Endothelial cell of umbilical vein (primary cell): Measurements from ENCODE around the gene KIF6. TPM values are rescaled to one million over a fixed set of nuclear protein-coding genes. Genes with fewer than 3 reads are reported as not detected.
A peak's percentile ranks its signal among the peaks of the same experiment; 100 is the strongest.

Source experiments
- BruUV-seq: library from RNA; stranded (reverse); fragments of 400-500 nt; replicated peaks from 2 replicates; lab custom pipeline; 2021; lab: Mats Ljungman, UMichigan
- CTCF ChIA-PET: fragments of 300-600, 350-600 bp; sonication (Branson Sonifier 250); formaldehyde crosslinking; loops from one replicate; lab custom pipeline; 2021; ENCODE audit warnings: antibody characterized with exemption, inconsistent platforms; lab: Charles Lee
- POLR2A ChIA-PET: fragments of 300-600, 350-600 bp; sonication (Branson Sonifier 250); formaldehyde crosslinking; loops from one replicate; lab custom pipeline; 2021; ENCODE audit warnings: antibody characterized with exemption, inconsistent platforms; lab: Charles Lee
- DNase-seq: peaks from one replicate; pipeline ENCODE4 v3.0.0-alpha.2; 2011; ENCODE audit warnings: low read depth, low spot score
- FAIRE-seq: peaks from 2 replicates; lab custom pipeline; 2011; peaks lifted over from hg19 to GRCh38; lab: Jason Lieb, UNC
- H2AFZ ChIP-seq: 2 replicates; pipeline ENCODE4 v1.6.0; 2012; ENCODE audit warnings: low read depth, low read length, control low read depth, inconsistent platforms
- H3K27ac ChIP-seq: 2 replicates; pipeline ENCODE4 v1.5.1; 2011; ENCODE audit warnings: low read depth, mild to moderate bottlenecking, control low read depth, low read length, moderate library complexity; ENCODE audit not compliant: insufficient read depth
- H3K27me3 ChIP-seq, 2 experiments: 2 replicates each; pipeline versions ENCODE4 v1.6.0 to v1.6.1; 2011; ENCODE audit warnings: low read length in 2 of 2, mixed read lengths in 1 of 2; ENCODE audit not compliant: control insufficient read depth in 2 of 2, insufficient read depth in 2 of 2
- H3K36me3 ChIP-seq, 2 experiments: 2 replicates in 1 of 2; 3 replicates in 1 of 2; pipeline ENCODE4 v1.5.1; 2011; ENCODE audit warnings: low read length in 2 of 2, mild to moderate bottlenecking in 1 of 2, moderate library complexity in 1 of 2; ENCODE audit not compliant: control insufficient read depth in 2 of 2, insufficient read depth in 2 of 2; ENCODE audit errors: extremely low read depth in 1 of 2
- H3K4me1 ChIP-seq: 3 replicates; pipeline ENCODE4 v1.5.1; 2011; ENCODE audit warnings: mild to moderate bottlenecking, low read length; ENCODE audit not compliant: control insufficient read depth, insufficient read depth; ENCODE audit errors: extremely low read depth
- H3K4me2 ChIP-seq: 2 replicates; pipeline ENCODE4 v1.6.1; 2011; ENCODE audit warnings: low read length, control low read depth, mixed read lengths; ENCODE audit not compliant: insufficient read depth
- H3K4me3 ChIP-seq, 3 experiments: fragments of 200-600 bp in 1 of 3; sonication (generic), shearing (Covaris generic) in 1 of 3; replicated peaks in 1 of 3; 2 replicates each; pipeline ENCODE4 v1.5.1; 2011 to 2016; ENCODE audit warnings: control low read depth in 3 of 3, low read length in 3 of 3, mild to moderate bottlenecking in 2 of 3, inconsistent platforms in 1 of 3, low read depth in 1 of 3, moderate library complexity in 1 of 3; ENCODE audit not compliant: insufficient read depth in 1 of 3
- H3K79me2 ChIP-seq: 2 replicates; pipeline ENCODE4 v1.6.0; 2012; ENCODE audit warnings: low read length, inconsistent platforms; ENCODE audit not compliant: control insufficient read depth, insufficient read depth
- H3K9ac ChIP-seq: replicated peaks from 2 replicates; pipeline ENCODE3; 2011; ENCODE audit warnings: low read length, control low read depth; ENCODE audit not compliant: insufficient read depth; ENCODE audit errors: extremely low read depth
- H3K9me1 ChIP-seq: replicated peaks from 3 replicates; pipeline ENCODE4 v1.6.0; 2011; ENCODE audit warnings: mild to moderate bottlenecking, low read length; ENCODE audit not compliant: control insufficient read depth, insufficient read depth; ENCODE audit errors: extremely low read depth
- H3K9me3 ChIP-seq: replicated peaks from 2 replicates; pipeline ENCODE4 v1.5.1; 2012; ENCODE audit warnings: low read length, inconsistent platforms; ENCODE audit not compliant: control insufficient read depth, insufficient read depth
- H4K20me1 ChIP-seq: replicated peaks from 2 replicates; pipeline ENCODE3; 2011; ENCODE audit warnings: mild to moderate bottlenecking, low read length; ENCODE audit not compliant: control insufficient read depth, insufficient read depth; ENCODE audit errors: extremely low read depth
- CTCF ChIP-seq, 2 donors: IDR thresholded peaks; 1 replicate in 1 of 2; 2 replicates in 1 of 2; pipeline ENCODE4 v1.5.1; 2011; ENCODE audit warnings: low read length in 2 of 2, mild to moderate bottlenecking in 2 of 2, moderate library complexity in 2 of 2, control low read depth in 1 of 2, inconsistent platforms in 1 of 2, low read depth in 1 of 2; ENCODE audit not compliant: insufficient read depth in 1 of 2; ENCODE audit errors: extremely low read depth in 1 of 2
- FOS ChIP-seq: IDR thresholded peaks from 2 replicates; pipeline ENCODE4 v1.6.1; 2011; ENCODE audit warnings: mild to moderate bottlenecking, low read length, moderate library complexity, borderline replicate concordance; ENCODE audit not compliant: insufficient read depth
- GATA2 ChIP-seq: IDR thresholded peaks from 2 replicates; pipeline ENCODE4 v1.7.0; 2011; ENCODE audit warnings: low read depth, mild to moderate bottlenecking, moderate library complexity, mixed read lengths, low read length; ENCODE audit not compliant: insufficient read length, insufficient read depth
- MAX ChIP-seq: IDR thresholded peaks from 2 replicates; pipeline ENCODE4 v1.6.1; 2011; ENCODE audit not compliant: insufficient read depth, insufficient read length
- MYC ChIP-seq: IDR thresholded peaks from one replicate; pipeline ENCODE4 v1.6.1; 2011; ENCODE audit warnings: mild to moderate bottlenecking, low read depth, low read length
- POLR2A ChIP-seq: IDR thresholded peaks from 2 replicates; pipeline ENCODE4 v1.6.1; 2012; ENCODE audit warnings: low read depth, mild to moderate bottlenecking, control low read depth, low read length
- POLR2AphosphoS5 ChIP-seq: IDR thresholded peaks from 2 replicates; pipeline ENCODE4 v1.6.1; 2012; ENCODE audit warnings: low read depth, mild to moderate bottlenecking, control low read depth, low read length, moderate library complexity; ENCODE audit not compliant: insufficient read depth
- dilution Hi-C: fragments of 300-500 bp; cut with MboI; formaldehyde crosslinking; loops from one replicate; pipeline ENCODE4 v1.15.0; 2019; ENCODE audit warnings: low sequenced_read_pairs; ENCODE audit not compliant: extremely low pct_ligation_motif_present
- intact Hi-C: fragments of 100-400 bp; cut with micrococcal nuclease; formaldehyde crosslinking; loops from one replicate; pipeline ENCODE4 v1.10.0; 2022
- polyA plus RNA-seq, 4 experiments: library from polyadenylated mRNA; depleted of rRNA in 3 of 4; stranded (reverse) in 3 of 4; unstranded in 1 of 4; fragments of >200 nt; gene quantifications; 2 replicates each; pipeline versions ENCODE4 v1.2.1 to v1.2.3, GENCODE V29; 2011 to 2012; ENCODE audit warnings: missing spikeins in 1 of 4
- total RNA-seq: library from RNA; stranded (reverse); gene quantifications from 2 replicates; pipeline ENCODE4 v1.2.3, GENCODE V29; 2021

The KIF6 gene
- total and polyA plus RNA-seq, 2 donors (not counting 3 experiments of a cell fraction or from before 2014, with no cell fraction given) = not detected

- dilution Hi-C loops (no loop called here), intact Hi-C loops (no loop called here)
- ChIA-PET POLR2A (no interaction called here), CTCF (no interaction called here)
- no peak overlapping the region for H2AFZ ChIP-seq
- no peak overlapping the region for H3K9ac ChIP-seq
- no peaks in the 10 kb centered on the region for H3K4me1 ChIP-seq
- no peaks in the 10 kb centered on the region for H3K9me3 ChIP-seq
- no peak overlapping the region for H3K4me3 ChIP-seq
- no peaks in the 10 kb centered on the region for H4K20me1 ChIP-seq
- no peaks in the 10 kb centered on the region for H3K79me2 ChIP-seq
- BruUV-seq = no TSS peak
- no peaks in the 10 kb centered on the region for H3K36me3 ChIP-seq
- no peak overlapping the region for H3K27ac ChIP-seq
- DNase-seq (no peak), FAIRE-seq (no peak)
- H3K4me2 ChIP-seq = no peak overlapping the region
- no peaks in the 10 kb centered on the region for H3K27me3 ChIP-seq
- peak in 1 of 2 donors; percentile 3 for TF ChIP-seq CTCF (IDR thresholded peaks at IDR 0.05; ENCODE audit: extremely low read depth in 1 of 2, insufficient read depth in 1 of 2, low read depth in 1 of 2, low read length in 2 of 2)
- no peak for TF ChIP-seq FOS
- H3K9me1 ChIP-seq = no peaks in the 10 kb centered on the region
Measured at GRCh38 chr6:39451831-39452230, 273.4 kb downstream of the KIF6 start.

- H3K9ac ChIP-seq = no peak overlapping the region
- H4K20me1 ChIP-seq = no peaks in the 10 kb centered on the region
- no peaks in the 10 kb centered on the region for H3K9me1 ChIP-seq
- no peaks in the 10 kb centered on the region for H3K36me3 ChIP-seq
- no peak overlapping the region for H3K27ac ChIP-seq
- intact Hi-C loops (no loop called here), dilution Hi-C loops (no loop called here)
- no peak overlapping the region for H3K4me2 ChIP-seq
- H2AFZ ChIP-seq = no peak overlapping the region
- no peak overlapping the region for H3K4me3 ChIP-seq
- no peak for FAIRE-seq
- BruUV-seq = no TSS peak
- H3K79me2 ChIP-seq = no peaks in the 10 kb centered on the region
- POLR2A ChIA-PET = no interaction called here
- DNase-seq = no peak
- no peaks in the 10 kb centered on the region for H3K27me3 ChIP-seq
- no peak for TF ChIP-seq CTCF (IDR thresholded peaks at IDR 0.05; ENCODE audit: extremely low read depth in 1 of 2, insufficient read depth in 1 of 2, low read depth in 1 of 2, low read length in 2 of 2)
- TF ChIP-seq MAX = no peak
- no peak for TF ChIP-seq MYC
- no peak for TF ChIP-seq FOS
- no peak for TF ChIP-seq POLR2A
- no peak for TF ChIP-seq GATA2
- no peak for TF ChIP-seq POLR2AphosphoS5
- H3K9me3 ChIP-seq = no peaks in the 10 kb centered on the region
- CTCF ChIA-PET = interaction anchor here (1.3 kb wide), 1 partner anchor 11 kb away, joined by 3 read pairs; no protein-coding TSS in a partner anchor
- H3K4me1 ChIP-seq = no peaks in the 10 kb centered on the region
Measured at GRCh38 chr6:39449022-39449421, 276.2 kb downstream of the KIF6 start.
